HPDE6-E6E7 (cell line): ENCODE measurements around the gene CAPN7.
A peak's percentile ranks its signal among the peaks of the same experiment; 100 is the strongest.

Experiments used
- DNase-seq: peaks from one replicate; pipeline ENCODE4 v3.0.0; 2011; ENCODE audit warnings: missing footprints; ENCODE audit errors: extremely low spot score

The CAPN7 gene

DNA sequence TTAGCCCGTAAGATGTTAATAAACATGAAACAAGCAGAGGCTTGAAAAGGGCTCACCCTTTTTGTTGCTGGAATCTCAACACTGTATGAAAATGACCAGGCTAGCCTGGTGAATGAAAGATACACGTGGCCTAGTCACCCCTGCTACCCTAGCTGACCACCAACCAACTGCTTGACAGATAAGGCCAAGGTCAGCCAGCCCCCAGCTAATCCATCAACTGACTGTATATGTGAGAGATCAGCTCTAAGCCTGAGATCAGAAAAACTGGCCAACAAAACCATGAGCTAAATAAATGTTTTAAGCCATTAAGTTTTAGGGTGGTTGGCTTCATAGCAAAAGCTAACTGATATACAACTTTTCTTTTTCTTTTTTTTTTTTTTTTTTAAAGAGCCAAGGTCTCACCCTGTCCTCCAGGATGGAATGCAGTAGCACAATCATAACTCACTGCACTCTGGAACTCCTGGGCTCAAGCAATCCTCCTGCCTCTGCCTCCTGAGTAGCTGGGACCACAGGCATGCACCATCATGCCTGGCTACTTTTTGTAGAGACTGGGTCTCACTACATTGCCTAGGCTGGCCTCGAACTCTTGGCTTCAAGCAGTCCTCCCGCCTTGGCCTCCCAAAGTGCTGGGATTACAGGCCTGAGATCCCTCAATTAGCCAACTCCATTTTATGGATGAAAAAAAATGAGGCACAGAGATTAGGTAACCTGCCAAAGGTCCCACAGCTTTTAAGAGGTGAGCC, 91.7 kb downstream of the CAPN7 start:
- no peak for DNase-seq

- no peak for DNase-seq
Measured at GRCh38 chr3:15298504-15298903, 92.5 kb downstream of the CAPN7 start.

GRCh38 chr3:15299036-15299435, 93.0 kb downstream of the CAPN7 start:
- DNase-seq = no peak

DNA sequence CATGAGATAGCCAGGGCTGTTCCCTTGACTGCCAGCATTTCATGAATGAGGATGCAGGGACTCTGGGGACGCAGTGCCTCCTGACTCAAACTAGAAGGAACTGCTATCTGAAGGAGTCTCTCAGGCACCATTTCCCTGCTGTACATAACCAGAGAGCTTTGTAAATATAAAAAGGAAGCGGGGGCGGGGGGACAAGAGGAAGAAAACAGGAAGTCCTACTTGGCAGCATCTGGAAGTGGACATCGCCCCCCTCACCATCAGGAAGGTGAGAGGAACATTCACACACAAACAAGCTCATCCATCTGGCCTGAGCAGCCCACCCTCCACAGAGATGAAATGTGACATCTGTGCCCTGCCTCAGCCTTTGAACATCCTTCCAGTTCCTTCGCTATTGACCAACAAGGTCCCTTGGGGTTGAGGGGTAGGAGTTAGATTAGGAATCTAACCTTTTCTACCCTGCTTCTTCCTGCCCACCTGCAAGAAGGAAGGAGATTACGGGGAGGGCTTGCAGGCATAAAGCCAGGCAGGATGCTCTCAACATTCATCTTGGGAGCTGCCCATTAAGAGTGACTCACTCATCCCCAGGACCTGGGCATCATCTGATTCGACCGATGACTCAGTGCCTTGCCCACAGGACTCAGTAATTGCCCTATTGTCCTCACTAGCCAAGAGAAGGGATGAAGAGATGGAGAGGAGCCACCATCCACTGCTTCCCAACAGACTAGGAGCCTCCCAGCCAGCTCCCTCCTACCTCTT, 94.5 kb downstream of the CAPN7 start:
- DNase-seq = peak; percentile 15

DNA sequence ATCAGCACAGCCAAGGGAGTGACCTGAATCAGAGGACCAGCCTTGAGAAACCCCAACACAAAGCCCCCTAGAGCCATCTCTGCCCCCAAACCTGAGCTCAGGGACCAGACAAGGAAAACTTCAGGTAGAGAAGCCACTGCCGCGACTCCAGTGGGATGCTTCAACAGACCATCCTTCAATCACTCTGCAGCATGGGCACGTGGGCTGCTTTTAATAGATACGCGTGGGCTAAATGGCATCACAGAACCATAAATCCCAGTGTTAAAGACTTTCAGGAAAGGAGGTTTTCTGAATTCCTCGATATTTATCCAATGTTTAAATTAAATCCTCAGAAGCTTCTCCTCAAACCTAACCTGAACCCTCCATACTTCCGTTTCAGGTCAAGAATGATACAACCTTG, 95.7 kb downstream of the CAPN7 start:
- DNase-seq = no peak
